ENCODE results near the gene ADGRD1.

ADGRD1 gene

DNA sequence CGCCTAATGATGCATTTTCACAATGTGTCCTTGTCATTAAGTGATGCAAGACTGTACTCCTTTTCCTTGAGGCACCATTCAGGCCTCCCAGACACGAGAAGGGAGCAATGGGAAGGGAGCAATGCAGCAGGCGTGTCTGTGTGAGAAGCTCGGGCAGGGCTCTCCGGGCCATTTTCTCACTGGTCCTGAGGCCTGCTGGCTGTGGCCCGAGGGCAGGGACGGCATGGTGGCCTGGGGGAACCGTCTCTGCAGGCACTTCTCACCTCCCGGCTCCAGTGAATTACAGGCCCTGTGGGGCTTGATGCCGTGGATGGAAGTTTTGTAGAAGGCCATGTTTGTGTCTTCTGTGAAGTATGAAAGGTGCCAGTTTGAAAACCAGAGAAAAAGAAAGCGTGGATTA lies 71.0 kb downstream of the ADGRD1 start:
- DNase-seq (ENCODE audit: low read depth) = no peak

DNA sequence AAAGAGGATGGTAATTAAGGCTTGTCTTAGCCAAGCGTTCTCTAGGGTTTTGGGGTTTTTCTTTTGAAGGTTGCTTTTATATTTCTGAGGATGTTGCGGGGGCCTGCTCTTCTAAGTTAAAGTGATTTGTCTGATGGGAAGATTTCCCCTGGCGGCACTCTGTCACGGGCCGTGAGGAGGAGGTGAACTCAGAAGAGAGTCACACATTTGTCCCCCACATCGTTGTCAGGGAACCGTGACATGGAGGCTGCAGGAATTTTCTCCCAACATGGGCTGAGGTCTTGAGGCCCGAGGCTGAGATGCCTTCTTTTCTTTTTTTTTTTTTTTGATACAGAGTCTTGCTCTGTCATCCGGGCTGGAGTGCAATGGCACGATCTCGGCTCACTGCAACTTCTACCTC lies 71.5 kb downstream of the ADGRD1 start:
- DNase-seq (ENCODE audit: low read depth) = no peak

DNA sequence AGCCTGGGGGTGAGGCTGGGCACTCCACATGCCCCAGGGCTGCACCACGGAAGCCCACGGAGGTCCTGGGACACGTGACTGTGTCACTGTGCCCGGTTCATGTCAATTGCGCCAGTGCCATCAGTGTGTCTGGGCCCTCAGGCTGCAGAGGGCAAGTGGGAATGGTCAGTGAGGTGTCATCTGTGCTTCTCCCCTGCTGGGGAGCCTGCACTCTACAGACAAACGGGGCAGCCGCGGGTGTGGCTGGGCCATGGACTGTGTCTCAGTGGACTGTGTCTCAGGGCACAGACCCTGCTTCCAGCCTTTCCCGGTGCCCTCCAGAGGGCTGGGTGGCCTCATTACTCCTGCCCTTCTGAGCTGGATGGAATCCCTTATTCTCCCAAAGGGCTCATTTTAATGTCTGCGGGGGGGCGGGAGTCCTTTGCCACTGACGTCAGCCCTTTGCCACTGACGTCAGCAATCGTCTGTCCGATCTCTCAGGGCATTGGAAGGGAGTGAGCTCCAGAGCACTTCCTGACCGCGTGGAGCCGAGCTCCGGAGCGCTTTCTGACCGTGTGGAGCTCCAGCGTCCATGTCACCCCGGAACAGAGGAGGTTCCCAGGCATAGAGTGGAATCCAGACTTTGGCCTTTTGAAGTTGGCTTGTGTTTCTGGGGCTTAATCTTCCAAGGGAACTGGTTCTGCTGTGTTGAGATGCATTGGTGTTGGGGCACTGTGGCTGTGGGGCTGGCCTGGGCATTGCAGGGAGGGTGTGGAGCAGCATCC lies 72.4 kb downstream of the ADGRD1 start:
- DNase-seq (ENCODE audit: low read depth) = no peak

DNA sequence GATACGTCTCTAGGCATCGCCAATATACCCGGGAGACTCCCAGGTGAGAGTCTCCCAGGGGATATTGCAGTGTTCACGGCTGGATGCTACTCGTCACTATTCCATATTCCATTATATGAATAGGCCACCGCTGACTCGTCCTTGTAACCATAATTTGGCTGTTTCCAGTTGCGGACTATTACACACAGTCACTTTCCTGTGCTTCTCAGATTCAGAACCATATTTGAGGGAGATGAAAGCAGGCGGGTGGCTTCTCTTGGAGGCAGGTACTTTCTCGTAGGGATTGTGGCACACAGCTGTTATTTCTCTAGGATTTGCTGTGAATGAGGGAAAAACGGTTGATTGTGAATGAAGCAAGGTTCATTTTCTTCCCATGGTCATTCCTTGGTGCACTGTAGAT lies 73.0 kb downstream of the ADGRD1 start:
- no peak for DNase-seq (ENCODE audit: low read depth)

DNA sequence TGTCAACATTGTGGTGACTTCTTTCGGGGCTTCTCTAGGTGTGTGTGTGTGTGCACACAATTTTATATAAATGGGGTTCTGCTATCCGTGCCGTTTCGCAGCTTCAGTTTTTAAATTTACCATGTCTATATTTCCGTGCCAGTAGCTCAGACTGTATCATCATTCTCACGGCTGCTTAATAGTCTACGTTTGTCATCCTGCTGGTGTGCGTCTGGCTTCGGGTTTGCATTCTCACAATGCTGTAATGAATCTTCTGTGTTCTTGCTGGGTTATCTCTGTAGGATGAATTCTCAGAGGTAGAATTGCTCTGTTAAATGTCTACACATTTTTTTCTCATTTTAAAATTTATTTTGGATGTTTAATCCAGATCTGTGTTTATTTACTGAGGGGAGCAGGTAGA lies 73.6 kb downstream of the ADGRD1 start:
- no peak for DNase-seq (ENCODE audit: low read depth)

DNA sequence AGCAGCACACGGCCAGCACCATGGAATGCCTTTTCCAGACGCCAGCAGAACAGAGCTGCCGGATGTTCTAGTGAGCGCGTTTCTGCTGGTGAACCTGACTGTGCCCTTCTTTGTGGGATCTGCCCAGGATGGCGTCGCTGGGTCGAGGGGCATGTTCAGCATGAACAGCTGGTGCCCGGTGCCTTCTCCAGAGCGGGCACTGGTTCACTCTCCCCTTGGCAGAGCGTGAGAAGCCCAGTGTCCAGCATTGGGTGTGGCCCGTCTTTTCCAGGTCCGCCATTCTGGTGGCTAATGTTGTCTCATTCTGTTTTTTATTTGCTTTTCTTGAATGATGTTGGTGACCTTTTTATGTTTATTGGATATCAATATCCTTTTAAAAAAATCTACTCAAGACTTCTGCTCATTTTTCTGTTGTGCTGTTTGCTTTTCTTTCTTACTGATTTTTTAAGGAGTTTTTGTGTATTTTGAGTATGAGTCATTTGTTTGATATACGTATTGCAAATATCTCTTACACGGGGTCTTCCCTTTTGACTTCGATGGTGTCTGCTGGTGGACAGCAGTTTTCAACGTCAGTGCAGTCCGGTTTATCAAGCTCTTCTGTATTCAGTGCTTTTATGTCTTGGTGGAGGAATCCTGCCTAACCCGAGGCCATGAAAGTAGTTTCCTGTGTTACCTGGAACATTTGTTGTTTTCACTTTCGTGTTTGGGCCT lies 74.3 kb downstream of the ADGRD1 start:
- DNase-seq (ENCODE audit: low read depth) = no peak

DNA sequence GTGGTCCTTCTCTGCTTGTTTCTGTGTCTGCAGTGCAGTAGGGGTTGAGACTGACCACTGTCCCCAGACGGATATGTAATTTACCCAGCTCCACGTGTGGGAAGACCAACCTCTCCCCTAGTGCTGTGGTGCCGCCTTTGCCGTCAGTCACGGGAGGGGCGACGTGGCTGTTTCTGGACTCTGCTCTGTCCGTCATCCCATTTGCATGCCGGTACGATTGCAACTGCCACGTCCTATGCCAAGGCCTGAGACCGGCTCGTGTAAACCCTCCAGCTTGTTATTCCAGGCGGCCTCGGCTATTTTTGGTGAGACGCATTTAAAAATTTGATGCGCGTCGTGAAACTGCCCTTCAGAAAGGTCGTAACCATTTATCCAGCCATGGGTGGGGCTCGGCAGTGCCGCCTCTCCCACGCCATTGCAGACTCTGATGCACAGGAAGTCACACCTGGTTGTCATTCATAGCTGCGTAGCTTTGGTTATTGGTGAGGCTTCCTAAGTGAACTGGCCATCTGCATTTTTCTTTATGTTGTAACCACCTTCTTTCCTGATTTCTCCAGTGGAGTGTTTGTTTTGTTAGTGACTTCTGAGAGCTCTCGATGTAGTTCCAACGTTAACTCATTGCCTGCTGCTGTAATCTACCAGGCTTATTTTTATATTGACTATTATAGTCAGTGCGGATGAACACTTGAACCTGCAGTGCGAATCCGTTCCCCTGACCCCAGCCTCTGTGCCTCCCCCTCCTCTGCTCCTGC lies 75.1 kb downstream of the ADGRD1 start:
- DNase-seq (ENCODE audit: low read depth) = no peak

DNA sequence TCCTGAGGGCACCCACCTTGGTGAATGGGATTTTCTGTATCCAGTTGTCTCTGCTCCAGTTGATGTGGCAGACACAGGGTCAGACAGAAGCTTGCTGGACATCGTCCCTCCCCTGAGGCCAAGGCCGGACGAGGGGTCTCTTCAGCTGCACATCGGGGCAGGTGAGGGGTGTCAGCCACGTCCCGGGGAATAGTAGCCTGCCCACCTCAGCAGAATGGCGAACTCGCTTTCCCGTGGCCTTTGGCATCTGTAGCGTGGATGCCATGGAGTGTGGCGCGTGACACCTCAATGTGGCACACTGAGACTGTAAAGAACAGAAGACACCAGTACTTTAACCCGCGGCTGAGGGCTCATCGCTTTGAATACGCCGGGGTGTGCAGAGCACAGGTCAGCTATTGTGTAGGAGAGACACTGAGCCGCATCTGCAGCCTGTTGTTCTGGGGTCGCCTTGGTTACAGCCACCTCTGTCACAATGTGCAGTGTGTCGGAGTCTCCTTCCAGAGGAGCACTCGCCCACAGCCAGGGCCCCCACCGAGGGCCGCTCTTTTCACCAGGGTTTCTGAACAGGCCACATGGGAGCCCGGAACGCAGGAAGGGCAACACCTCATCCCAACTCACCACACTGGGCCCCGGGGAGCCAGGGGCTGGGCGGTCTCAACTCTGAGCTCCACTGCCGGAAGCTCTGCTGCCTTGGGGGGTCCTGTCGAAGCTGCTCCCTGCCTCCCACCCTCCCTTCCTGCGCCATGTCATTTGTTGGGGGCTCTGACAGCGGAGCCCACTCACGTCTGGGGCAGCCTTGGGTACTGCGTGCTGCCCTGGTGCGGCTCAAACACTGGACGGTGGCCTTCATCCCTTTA lies 77.0 kb downstream of the ADGRD1 start:
- DNase-seq (ENCODE audit: low read depth) = no peak

DNA sequence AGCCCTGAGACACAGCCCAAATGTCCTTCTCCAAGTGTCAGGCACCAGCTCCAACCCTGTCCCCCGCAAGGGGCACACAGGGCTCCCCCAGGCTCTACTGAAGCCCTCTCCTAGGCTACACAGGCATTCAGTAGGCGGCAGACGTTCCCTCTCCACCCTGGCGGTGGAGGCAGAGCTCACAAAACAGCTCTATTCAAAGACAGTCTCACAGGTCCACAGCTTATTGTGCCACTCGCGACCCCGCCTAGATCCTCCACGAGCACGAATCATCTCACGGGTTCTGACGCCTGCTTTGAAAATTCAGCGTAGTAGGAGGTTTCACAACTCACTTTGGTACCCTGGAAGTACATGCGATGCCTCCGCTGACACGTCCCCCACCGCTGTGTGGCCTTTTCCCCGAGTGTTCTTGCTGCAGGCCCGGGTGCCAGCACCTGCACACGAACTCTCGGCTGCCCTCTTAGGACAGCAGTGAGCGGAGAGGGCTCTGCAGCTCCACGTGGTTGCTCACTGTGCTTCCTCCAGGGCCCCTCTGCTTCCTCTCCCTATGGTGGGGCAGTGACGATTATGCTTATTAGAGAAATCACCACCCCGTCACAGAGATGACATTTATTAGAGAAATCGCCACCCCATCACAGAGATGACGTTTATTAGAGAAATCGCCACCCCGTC lies 78.5 kb downstream of the ADGRD1 start:
- no peak for DNase-seq (ENCODE audit: low read depth)

DNA sequence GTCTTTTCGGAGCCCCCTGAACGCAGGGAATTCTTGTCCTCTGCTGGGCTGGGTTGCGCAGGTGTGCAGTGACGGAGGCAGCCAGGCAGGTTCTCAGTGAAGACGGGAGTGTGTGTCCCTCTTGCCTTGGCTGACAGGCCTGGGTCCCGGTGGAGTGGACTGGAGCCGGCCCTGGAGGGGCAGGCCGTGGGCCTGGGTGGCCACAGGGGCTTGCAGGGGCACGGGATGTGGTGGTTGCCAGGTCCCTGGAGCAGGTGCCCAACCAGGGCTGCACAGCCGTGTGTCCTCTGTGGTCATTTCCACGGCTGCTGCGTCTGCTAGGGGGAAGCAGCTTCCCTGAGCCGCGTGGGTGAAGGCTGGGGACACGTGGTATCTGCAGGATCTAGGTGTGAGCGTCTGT lies 79.8 kb downstream of the ADGRD1 start:
- no peak for DNase-seq (ENCODE audit: low read depth)

DNA sequence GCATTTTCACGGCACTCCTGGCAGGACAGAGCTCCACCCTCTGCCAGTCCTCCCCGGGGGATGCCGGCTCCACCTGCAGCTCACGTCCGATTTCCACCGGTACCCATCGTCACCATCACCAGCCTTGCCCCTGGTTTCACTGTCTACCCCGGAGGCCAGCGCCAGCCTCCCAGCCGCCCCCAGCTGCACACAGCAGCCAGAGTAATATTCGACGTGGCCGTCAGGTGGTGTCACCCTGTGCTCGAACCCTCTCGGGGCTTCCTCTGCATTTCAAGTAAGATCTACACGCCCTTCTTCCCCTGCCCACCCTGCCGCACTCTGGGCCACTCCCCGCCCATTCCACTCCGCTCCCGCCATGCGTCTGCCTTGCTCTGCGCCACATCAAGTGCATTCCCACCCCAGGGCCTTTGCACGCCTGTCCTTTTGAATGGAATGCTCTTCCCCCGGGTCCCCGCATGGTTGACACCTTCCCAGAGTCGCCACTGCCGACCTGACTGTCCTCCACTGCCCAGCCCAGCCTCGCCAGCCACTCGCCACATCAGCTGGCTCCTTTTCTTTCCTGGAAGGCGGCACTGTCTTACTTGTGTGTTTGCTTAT lies 80.3 kb downstream of the ADGRD1 start:
- DNase-seq (ENCODE audit: low read depth) = no peak

DNA sequence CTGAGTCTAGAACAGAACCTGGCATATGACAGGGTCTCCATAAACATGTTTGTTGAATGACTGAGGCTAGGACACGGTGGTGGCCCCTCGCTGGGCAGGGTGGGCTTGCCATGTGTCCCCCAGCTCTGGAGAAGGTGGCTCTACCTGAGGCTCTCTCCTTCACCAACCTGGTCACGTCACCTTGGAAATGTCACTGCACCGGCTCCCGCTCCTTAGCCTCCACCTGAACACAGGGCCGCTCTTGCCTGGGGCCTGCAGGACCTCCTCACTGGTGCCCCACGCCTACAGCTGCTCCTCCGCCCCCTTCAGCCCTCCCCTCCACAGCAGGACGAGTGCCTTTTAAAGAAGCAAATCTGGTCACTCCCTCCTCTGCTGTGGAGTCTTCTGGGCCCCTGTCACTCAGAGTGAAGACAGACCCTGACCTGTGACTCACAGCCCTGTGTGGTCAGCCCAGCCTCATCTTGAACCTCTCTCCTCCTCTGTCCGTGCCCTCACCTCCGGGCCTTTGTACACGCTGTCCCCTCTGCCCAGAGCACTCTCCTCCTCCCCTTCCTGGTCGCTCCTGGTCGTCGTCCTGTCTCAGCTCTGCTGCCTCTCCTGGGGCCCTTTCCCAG lies 81.0 kb downstream of the ADGRD1 start:
- no peak for DNase-seq (ENCODE audit: low read depth)

DNA sequence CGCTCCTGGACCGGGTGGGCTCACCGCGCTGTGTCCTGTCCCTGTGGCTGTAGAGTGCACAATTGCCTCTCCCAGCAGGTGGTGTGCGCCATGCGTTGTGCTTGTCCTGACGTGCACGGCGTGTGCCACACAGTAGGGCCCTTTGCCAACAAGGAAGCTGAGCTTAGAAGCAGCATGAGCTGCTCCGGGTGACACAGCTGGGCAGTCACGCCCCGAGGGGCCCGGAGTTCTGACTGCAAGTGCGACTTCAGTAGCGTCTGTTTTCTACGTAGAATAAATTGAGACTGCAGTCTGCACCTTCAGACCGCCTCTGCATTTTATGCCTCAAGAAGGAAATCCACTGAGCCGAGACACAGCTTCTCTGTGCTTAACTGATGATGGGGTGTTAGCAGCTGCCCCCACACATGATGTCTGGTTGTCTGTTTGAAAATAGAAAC lies 81.6 kb downstream of the ADGRD1 start:
- no peak for DNase-seq (ENCODE audit: low read depth)

DNA sequence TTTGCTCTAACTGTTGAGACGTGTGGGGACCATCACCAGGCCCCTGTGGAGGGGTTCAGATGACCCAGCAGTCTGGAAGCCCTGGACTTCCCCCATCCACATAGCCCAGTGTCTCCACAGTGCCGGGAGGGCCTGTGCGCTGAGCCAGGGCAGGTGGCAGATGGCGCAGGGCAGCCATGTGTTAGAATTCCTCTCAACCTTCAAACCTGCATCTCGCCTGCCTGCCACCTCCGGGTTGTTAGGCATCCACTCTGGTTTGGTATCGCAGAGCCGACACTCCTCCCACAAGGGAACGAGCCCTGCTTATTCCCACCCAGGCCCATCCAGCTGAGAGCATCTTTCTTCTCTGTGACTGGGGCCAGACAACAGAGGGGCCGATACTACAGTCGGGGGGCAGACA lies 84.5 kb downstream of the ADGRD1 start:
- no peak for DNase-seq (ENCODE audit: low read depth)

DNA sequence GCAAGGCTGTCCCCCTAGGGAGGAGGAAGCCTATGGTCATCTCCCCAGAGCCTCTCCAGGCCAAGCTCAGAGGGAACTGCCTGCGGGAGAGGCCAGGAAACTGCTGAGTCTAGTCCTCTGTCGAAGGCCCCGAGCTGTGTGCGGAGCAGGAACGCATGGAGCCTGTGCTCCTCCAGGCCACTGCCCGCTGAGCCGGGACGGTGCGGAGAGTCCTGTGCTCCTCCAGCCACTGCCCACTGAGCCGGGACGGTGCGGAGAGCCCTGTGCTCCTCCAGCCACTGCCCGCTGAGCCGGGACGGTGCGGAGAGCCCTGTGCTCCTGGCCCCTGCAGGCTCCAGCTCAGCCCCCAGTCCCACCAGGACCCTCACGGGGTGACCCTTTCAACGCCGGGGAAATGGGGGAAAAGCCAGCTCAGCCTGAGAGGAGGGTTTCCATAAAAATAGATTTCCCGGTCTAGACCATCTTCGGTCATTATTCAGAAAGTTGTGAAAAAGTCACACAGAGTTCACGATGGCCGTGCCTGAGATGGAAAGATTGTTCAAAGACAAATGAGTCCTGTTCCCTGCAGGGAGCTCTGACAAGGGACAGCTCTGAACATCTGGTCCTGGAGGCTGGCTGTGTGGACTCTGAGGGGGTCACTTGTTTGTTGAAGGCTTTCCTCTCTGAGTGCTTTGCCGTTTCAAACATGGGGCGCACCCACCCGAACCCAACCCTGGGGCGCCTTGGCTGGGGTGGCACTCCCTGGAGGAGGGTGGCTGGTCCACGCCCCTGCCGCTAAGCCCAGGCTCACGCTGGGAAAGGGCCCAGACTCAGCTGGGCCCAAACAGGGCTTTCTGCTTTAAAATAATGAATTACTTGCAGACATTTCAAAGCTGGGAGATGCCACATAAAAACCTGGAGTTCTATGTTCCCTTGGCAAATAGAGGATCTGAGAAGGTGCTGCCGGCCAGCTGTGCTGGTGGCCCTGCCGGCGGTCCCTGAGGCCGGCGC lies 85.5 kb downstream of the ADGRD1 start:
- DNase-seq (ENCODE audit: low read depth) = no peak

DNA sequence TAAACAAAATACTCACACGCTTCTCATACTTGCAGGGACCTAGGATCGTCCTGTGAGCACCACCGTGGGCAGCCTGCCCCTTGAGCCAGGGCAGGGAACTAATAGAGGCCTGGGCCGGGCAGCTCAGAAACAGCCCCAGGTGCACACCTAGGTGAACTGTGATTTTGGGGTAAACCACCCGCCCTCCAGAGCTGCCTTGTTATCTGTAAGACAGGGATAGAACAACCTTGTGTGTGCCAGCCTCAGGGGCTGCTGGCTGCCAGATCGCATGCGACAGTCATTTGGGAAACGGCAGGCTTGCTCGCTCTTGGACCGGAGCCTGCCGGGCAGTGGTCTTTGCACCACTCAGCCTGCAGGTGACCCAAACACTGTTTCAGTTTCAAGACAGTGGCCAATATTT lies 86.8 kb downstream of the ADGRD1 start:
- no peak for DNase-seq (ENCODE audit: low read depth)

DNA sequence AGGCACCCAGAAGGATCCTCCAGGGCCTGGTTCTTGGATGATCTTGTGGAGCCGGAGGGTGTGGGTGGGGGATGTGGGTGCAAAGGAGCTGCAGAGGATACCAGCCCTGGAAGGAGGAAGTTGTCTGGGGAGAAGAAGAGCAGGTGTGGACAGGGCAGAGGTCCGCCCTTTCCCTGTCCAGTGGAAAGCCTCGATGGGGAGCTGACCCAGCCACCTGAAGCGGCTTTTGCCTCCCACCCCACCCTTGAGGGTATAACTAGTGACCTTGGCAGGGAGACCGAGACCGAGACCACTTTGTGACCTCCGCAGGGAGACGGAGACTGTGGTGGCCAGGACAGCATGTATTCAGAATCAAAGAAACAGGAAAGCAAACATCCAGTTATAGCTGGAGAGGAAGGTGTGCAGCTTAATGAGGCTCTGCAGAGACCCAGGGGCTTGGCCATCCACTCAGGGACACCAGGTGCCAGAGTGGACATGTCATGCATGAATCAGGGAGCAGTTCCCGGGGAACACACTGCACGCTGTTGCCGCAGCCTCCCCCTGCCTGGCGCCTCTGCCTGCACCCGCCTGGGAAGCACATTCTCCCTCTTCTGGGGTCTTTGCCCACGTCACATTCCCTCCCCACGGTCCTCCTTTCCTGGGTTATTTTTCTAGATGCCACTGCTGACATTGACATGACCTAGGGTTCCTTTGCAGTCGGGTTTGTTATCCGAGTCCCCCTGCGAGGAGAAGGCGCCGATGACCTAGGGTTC lies 87.7 kb downstream of the ADGRD1 start:
- no peak for DNase-seq (ENCODE audit: low read depth)

DNA sequence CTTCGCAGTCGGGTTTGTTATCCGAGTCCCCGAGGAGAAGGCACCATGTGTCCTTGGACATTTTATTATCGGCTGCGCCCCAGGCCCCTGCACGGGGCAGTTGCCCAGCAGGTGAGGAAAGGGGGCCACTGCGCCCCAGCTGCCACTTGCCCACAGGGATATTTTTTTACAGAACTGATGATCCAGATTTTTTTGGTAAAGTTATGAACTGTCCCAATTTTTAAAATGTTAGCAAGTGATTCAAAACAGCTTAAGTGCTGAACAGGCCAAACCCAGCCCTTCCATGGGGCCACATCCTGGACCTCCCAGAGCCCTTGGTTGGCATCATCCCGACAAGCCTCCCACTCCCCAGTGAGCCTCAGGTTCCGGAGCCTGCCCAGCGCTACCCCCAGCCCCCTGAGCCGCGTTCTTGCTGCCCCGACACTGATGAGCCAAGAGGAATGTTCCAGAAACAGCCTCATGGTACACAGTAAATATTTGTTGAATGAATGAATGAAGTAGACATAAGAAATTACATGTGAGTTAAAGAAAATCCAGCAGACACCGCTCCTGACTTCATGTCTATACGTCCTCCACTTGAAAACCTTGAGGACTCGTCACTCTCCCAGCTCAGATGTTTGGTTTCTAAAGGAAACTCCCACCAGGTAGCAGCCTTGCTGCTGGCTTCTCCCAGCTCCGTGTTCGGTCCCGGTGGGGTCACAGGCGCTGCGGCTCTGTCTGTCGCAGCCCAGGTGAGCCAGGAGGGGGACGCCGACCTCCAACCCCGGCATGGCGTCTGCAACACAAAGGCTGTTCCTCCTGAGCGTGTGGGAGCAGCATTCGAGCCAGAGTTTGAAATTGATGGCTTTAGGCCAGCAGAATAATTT lies 88.5 kb downstream of the ADGRD1 start:
- no peak for DNase-seq (ENCODE audit: low read depth)
